MCF 10A (cell line): ENCODE results near the gene CTPS2. TPM values are rescaled to one million over a fixed set of nuclear protein-coding genes. Genes with fewer than 3 reads are reported as not detected.

ENCODE experiments used
- BruUV-seq: library from RNA; stranded (reverse); fragments of 400-500 nt; replicated peaks from 2 replicates; lab custom pipeline; 2021; lab: Mats Ljungman, UMichigan
- CTCF ChIA-PET: fragments of 300-600 bp; sonication (Branson Sonifier 250); formaldehyde crosslinking; extraction: SDS; loops from one replicate; lab custom pipeline; 2021; ENCODE audit warnings: antibody characterized with exemption, inconsistent platforms; lab: Yijun Ruan, JAX
- POLR2A ChIA-PET: fragments of 300-600, 350-650 bp; sonication (Branson Sonifier 250); formaldehyde crosslinking; extraction: SDS; loops from one replicate; lab custom pipeline; 2020; ENCODE audit warnings: antibody characterized with exemption, inconsistent platforms; lab: Yijun Ruan, JAX
- DNase-seq: peaks from one replicate; pipeline ENCODE4 v3.0.0-alpha.2; 2018; ENCODE audit not compliant: unreplicated experiment
- H3K27ac Mint-ChIP-seq: one replicate; pipeline ENCODE4 v1.8.0; 2022; ENCODE audit warnings: mild to moderate bottlenecking, low read depth, mixed read lengths; ENCODE audit not compliant: unreplicated experiment
- H3K27me3 Mint-ChIP-seq: one replicate; pipeline ENCODE4 v1.8.0; 2022; ENCODE audit warnings: mixed read lengths; ENCODE audit not compliant: insufficient read depth, unreplicated experiment
- H3K36me3 Mint-ChIP-seq: one replicate; pipeline ENCODE4 v1.8.0; 2022; ENCODE audit warnings: mild to moderate bottlenecking, moderate library complexity, mixed read lengths; ENCODE audit not compliant: insufficient read depth, unreplicated experiment
- H3K4me1 Mint-ChIP-seq: one replicate; pipeline ENCODE4 v1.8.0; 2022; ENCODE audit warnings: mixed read lengths; ENCODE audit not compliant: insufficient read depth, unreplicated experiment
- H3K4me3 Mint-ChIP-seq: one replicate; pipeline ENCODE4 v1.8.0; 2022; ENCODE audit warnings: mild to moderate bottlenecking, moderate library complexity, mixed read lengths; ENCODE audit not compliant: unreplicated experiment
- H3K9me3 Mint-ChIP-seq: one replicate; pipeline ENCODE4 v1.8.0; 2022; ENCODE audit warnings: mixed read lengths; ENCODE audit not compliant: unreplicated experiment
- CTCF ChIP-seq: fragments of 200-600 bp; IDR thresholded peaks from one replicate; pipeline ENCODE4 v1.8.0; 2022; ENCODE audit warnings: antibody characterized with exemption, mild to moderate bottlenecking; ENCODE audit not compliant: unreplicated experiment
- intact Hi-C: fragments of 100-400 bp; cut with micrococcal nuclease; formaldehyde crosslinking; loops from 2 replicates; pipeline ENCODE4 v1.14.1; 2022
- total RNA-seq: library from RNA; stranded (reverse); gene quantifications from 2 replicates; pipeline ENCODE4 v1.2.3, GENCODE V29; 2022

CTPS2 gene
- total RNA-seq, 1 experiment from 2014 or later = 5.3 TPM

- no TSS peak for BruUV-seq
- CTCF ChIA-PET = no interaction called here
- peaks cover 17% of the 10 kb centered on the region for H3K27me3 Mint-ChIP-seq
- no peak for TF ChIP-seq CTCF
- H3K36me3 Mint-ChIP-seq = peaks cover 6% of the 10 kb centered on the region
- no peak overlapping the region for H3K27ac Mint-ChIP-seq
- no peak for DNase-seq
- no peak overlapping the region for H3K4me3 Mint-ChIP-seq
- POLR2A ChIA-PET = no interaction called here
- no peaks in the 10 kb centered on the region for H3K9me3 Mint-ChIP-seq
- no peaks in the 10 kb centered on the region for H3K4me1 Mint-ChIP-seq
- intact Hi-C loops = no loop called here
These were observed 110.6 kb downstream of the CTPS2 start for GRCh38 chrX:16601885-16602284.

GRCh38 chrX:16594490-16594889, 118.0 kb downstream of the CTPS2 start:
- no peaks in the 10 kb centered on the region for H3K27me3 Mint-ChIP-seq
- no peak for DNase-seq
- H3K36me3 Mint-ChIP-seq = no peaks in the 10 kb centered on the region
- ChIA-PET POLR2A (no interaction called here), CTCF (interaction anchor here (0.6 kb wide), 1 partner anchor 158 kb away, joined by 3 read pairs; no protein-coding TSS in a partner anchor)
- peaks cover 5% of the 10 kb centered on the region for H3K4me1 Mint-ChIP-seq
- no peak for TF ChIP-seq CTCF
- no peaks in the 10 kb centered on the region for H3K9me3 Mint-ChIP-seq
- H3K4me3 Mint-ChIP-seq = no peak overlapping the region
- BruUV-seq = no TSS peak
- intact Hi-C loops = no loop called here
- H3K27ac Mint-ChIP-seq = no peak overlapping the region

GRCh38 chrX:16593801-16594200, 118.7 kb downstream of the CTPS2 start:
- ChIA-PET POLR2A (no interaction called here), CTCF (no interaction called here)
- BruUV-seq = no TSS peak

GRCh38 chrX:16592194-16592770, 120.2 kb downstream of the CTPS2 start:
- TF ChIP-seq CTCF = no peak
- DNase-seq = no peak
- BruUV-seq = no TSS peak
- Mint-ChIP-seq H3K27ac (no peak overlapping the region), H3K9me3 (no peaks in the 10 kb centered on the region), H3K4me1 (peaks cover 11% of the 10 kb centered on the region), H3K27me3 (peaks cover 9% of the 10 kb centered on the region), H3K4me3 (no peak overlapping the region), H3K36me3 (no peaks in the 10 kb centered on the region)
- ChIA-PET CTCF (interaction anchor here (0.6 kb wide), 1 partner anchor 36 kb away, joined by 3 read pairs; no protein-coding TSS in a partner anchor), POLR2A (no interaction called here)
- intact Hi-C loops = no loop called here

More at GRCh38 chrX:16593801-16594200, 118.7 kb downstream of the CTPS2 start:
- no peak for DNase-seq
- H3K4me3 Mint-ChIP-seq = no peak overlapping the region
- H3K4me1 Mint-ChIP-seq = peaks cover 11% of the 10 kb centered on the region
- H3K27ac Mint-ChIP-seq = no peak overlapping the region
- H3K27me3 Mint-ChIP-seq = no peaks in the 10 kb centered on the region
- H3K36me3 Mint-ChIP-seq = no peaks in the 10 kb centered on the region
- no peaks in the 10 kb centered on the region for H3K9me3 Mint-ChIP-seq
- intact Hi-C loops = no loop called here
- no peak for TF ChIP-seq CTCF
